ENCODE measurements around the gene DACT3. TPM values are rescaled to one million over a fixed set of nuclear protein-coding genes. Genes with fewer than 3 reads are reported as not detected.

DACT3 gene
- polyA plus RNA-seq, 1 of the 3 experiments (the other 2 are of a cell fraction) = 9.5 TPM

- no peak for TF ChIP-seq FOXM1 (IDR thresholded peaks at IDR 0.05; ENCODE audit: low read depth)
- TF ChIP-seq ELF1 (IDR thresholded peaks at IDR 0.05) = no peak
- TF ChIP-seq USF2 (IDR thresholded peaks at IDR 0.05; ENCODE audit: borderline replicate concordance, low read depth, low read length) = no peak
- no peak for TF ChIP-seq SIN3A (IDR thresholded peaks at IDR 0.05; ENCODE audit: borderline replicate concordance, low read depth, low read length)
- no peak for TF ChIP-seq TCF12 (IDR thresholded peaks at IDR 0.05)
- no peak for TF ChIP-seq CTCF (IDR thresholded peaks at IDR 0.05)
- no peak for TF ChIP-seq EZH2phosphoT487 (IDR thresholded peaks at IDR 0.05; ENCODE audit: borderline replicate concordance, low read depth)
- no peak for TF ChIP-seq RCOR1 (IDR thresholded peaks at IDR 0.05; ENCODE audit: low read length)
- TF ChIP-seq NFIC (IDR thresholded peaks at IDR 0.05; ENCODE audit: borderline replicate concordance) = no peak
- TF ChIP-seq MAX (IDR thresholded peaks at IDR 0.05; ENCODE audit: low read depth) = no peak
- TF ChIP-seq MEF2A (IDR thresholded peaks at IDR 0.05; ENCODE audit: borderline replicate concordance, low read depth) = no peak
- no peak for TF ChIP-seq RFX5 (IDR thresholded peaks at IDR 0.05; ENCODE audit: low read length)
- TF ChIP-seq USF1 (IDR thresholded peaks at IDR 0.05; ENCODE audit: borderline replicate concordance, low read depth) = no peak
- no peak for TF ChIP-seq RXRA (IDR thresholded peaks at IDR 0.05; ENCODE audit: borderline replicate concordance, low read depth)
- TF ChIP-seq GABPA (IDR thresholded peaks at IDR 0.05; ENCODE audit: low read depth) = no peak
- no peak for TF ChIP-seq ZBTB33 (IDR thresholded peaks at IDR 0.05; ENCODE audit: borderline replicate concordance, low read depth)
- no peak for TF ChIP-seq FOSL2 (IDR thresholded peaks at IDR 0.05; ENCODE audit: borderline replicate concordance, low read depth)
- Histone ChIP-seq H3K4me1 (ENCODE audit: control insufficient read depth in 1 of 2, insufficient read depth in 2 of 2, low read depth in 1 of 2, low read length in 1 of 2) (no peaks in the 10 kb centered on the region), H3K36me3 (replicated peaks in 1 of 2; ENCODE audit: control insufficient read depth in 1 of 2, insufficient read depth in 2 of 2, low read length in 1 of 2) (peaks cover 54 to 55% of the 10 kb centered on the region in 2 experiments), H3F3A (replicated peaks; ENCODE audit: insufficient read depth) (no peaks in the 10 kb centered on the region), H3K4me2 (no peak overlapping the region), H3K27ac (ENCODE audit: low read depth in 2 of 2, low read length in 1 of 2) (no peak overlapping the region), H2AFZ (ENCODE audit: low read depth) (no peak overlapping the region), H3K27me3 (ENCODE audit: insufficient read depth) (no peaks in the 10 kb centered on the region), H4K20me1 (ENCODE audit: insufficient read depth) (no peaks in the 10 kb centered on the region), H3K9ac (no peak overlapping the region), H3K79me2 (ENCODE audit: insufficient read depth) (no peaks in the 10 kb centered on the region), H3K4me3 (ENCODE audit: low read depth in 2 of 2, low read length in 1 of 2) (no peak overlapping the region), H3K9me3 (no peaks in the 10 kb centered on the region), H3K9me2 (no peaks in the 10 kb centered on the region)
- ChIA-PET POLR2A (no interaction called here), CTCF (interaction anchor here (1.0 to 2.3 kb wide), 4 partner anchors 12 to 78 kb away, joined by 3 to 17 read pairs (median 4); no protein-coding TSS in a partner anchor)
- DNase-seq = no peak
- 90% methylated on average over 2 of the region's 2 CpGs for WGBS (ENCODE audit: low lambda C conversion rate)
Observed at GRCh38 chr19:46691948-46692347, 31.0 kb upstream of the DACT3 start.

Data from SK-N-SH (cell line).